ENCODE data around the gene CIBAR2.

CIBAR2 gene

DNA sequence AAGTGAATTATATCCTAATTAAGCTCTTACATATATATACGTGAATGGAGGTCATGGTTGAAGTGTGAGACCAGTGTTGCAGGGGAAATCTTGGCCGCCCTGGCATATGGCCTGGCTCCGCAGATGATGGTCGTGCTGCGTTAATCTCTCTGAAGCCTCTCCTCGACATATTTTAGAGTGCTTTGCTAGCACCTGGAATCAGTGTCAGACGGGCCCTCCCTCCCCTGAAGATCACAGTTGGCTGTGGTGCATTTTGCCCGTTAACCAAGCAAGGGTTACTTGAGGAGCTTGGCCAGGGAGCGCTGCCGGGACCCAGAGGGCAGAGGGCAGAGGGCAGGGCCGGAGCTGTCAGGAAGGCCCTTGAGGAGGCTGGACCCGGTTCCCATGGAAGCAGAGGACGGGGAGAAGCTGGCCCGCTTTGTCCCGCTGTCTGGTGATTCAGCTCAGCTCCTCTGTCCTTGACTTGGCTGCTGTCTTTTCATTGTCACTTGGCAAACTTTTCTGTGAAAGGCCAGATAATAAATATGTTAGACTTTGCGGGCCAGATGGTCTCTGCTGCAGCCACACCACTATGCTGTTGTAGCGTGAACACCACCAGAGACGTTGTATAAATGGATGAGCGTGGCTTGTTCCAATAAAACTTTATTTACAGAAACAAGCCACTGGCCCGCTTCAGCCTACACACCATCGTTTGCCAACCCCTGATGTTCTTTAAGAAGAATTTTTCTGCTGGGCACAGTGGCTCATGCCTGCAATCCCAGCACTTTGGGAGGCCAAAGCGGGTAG lies 32.3 kb downstream of the CIBAR2 start:
- TF ChIP-seq, protein P1, sequence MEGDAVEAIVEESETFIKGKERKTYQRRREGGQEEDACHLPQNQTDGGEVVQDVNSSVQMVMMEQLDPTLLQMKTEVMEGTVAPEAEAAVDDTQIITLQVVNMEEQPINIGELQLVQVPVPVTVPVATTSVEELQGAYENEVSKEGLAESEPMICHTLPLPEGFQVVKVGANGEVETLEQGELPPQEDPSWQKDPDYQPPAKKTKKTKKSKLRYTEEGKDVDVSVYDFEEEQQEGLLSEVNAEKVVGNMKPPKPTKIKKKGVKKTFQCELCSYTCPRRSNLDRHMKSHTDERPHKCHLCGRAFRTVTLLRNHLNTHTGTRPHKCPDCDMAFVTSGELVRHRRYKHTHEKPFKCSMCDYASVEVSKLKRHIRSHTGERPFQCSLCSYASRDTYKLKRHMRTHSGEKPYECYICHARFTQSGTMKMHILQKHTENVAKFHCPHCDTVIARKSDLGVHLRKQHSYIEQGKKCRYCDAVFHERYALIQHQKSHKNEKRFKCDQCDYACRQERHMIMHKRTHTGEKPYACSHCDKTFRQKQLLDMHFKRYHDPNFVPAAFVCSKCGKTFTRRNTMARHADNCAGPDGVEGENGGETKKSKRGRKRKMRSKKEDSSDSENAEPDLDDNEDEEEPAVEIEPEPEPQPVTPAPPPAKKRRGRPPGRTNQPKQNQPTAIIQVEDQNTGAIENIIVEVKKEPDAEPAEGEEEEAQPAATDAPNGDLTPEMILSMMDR (IDR thresholded peaks at IDR 0.05; ENCODE audit: extremely low read depth, missing control alignments), result no peak
- no peak for DNase-seq (ENCODE audit: low spot score)

DNA sequence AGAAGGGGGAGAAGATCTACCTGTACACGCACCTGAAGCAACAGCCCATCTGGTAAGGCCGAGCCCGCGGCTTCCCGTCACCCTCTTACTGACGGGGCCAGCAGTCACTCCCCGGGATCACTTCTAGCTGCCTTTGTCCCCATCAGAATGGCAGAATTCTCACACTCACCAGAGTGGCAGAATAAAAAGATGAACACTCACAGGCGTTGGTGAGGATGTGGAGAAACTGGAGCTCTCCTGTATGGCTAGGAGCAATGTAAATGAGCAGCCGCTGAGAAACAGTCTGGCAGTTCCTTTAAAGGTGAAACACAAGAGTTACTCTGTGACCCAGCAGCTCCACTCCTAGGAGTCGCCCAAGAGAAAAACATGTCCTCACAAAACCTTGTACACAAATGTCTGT lies 33.3 kb downstream of the CIBAR2 start:
- TF ChIP-seq, protein P1 (IDR thresholded peaks at IDR 0.05; ENCODE audit: extremely low read depth, missing control alignments), result no peak
- no peak for DNase-seq (ENCODE audit: low spot score)

DNA sequence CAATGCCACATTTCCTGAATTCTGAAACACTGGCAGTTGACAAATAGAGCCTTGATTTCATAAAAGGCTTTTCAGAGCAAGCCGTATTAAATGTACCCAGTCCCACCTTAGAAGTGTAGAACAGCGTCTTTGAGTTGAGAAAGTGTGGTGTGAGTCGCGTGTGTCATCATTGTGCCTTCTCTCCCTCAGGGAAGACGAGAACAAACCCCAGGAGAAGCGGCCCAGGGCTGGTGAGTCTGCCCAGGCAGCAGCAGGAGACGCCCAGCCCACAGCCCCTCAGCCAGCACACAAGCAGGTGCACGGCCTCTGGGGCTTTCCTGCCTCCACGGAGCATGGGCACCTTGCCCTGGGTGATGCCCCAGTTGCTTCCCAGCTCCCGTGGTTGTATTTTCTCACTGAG lies 34.0 kb downstream of the CIBAR2 start:
- no peak for DNase-seq (ENCODE audit: low spot score)
- TF ChIP-seq, protein P1 (IDR thresholded peaks at IDR 0.05; ENCODE audit: extremely low read depth, missing control alignments), result no peak

DNA sequence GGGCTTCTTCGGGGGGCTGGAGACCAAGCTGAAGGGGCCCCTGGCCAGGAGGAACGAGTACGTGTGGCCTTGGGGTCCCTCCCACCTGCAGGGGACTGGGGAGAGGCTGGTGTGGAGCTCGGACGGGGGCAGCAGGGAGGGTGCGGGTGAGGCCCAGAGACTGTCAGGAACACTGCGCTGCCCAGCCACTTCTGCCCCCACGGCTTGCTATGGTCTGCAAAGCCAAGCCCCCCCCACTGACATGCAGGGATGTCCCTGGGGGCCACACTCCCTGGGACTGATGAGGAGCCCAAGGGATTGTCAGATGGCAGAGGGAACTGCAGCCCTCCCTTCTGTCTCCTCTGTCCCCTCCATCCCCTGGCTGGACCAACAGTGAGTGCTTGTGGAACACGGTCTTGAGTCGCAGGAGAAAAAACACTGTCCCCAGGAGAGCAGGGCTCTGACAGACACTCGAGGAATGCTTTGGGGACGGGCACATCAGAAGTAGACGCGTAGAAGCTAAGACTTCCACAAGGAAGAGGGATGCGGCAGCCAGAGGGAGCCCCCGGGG lies 34.6 kb downstream of the CIBAR2 start:
- DNase-seq (ENCODE audit: low spot score), result no peak
- TF ChIP-seq, protein P1 (IDR thresholded peaks at IDR 0.05; ENCODE audit: extremely low read depth, missing control alignments), result no peak

DNA sequence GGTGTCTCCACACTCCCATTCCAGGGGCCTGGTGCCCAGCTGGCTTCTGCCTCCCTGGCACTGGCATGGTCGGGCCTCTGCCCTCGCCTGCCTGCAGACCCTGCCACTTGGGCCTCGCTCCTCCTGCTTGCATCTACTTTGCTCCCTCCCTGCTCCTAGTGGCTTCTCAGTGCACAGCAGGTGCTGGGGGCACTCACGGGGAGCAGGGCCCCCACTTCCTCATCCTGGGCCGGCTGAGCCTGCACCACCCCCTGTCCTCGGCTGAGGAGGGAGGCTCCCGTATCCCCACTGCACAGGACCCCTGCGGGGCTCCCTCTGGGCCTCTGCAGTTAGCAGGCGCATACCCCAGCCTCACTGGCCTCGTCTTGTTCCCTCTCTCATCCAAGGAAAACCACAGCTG lies 35.2 kb downstream of the CIBAR2 start:
- TF ChIP-seq, protein P1 (IDR thresholded peaks at IDR 0.05; ENCODE audit: extremely low read depth, missing control alignments), result no peak
- DNase-seq (ENCODE audit: low spot score), result no peak

DNA sequence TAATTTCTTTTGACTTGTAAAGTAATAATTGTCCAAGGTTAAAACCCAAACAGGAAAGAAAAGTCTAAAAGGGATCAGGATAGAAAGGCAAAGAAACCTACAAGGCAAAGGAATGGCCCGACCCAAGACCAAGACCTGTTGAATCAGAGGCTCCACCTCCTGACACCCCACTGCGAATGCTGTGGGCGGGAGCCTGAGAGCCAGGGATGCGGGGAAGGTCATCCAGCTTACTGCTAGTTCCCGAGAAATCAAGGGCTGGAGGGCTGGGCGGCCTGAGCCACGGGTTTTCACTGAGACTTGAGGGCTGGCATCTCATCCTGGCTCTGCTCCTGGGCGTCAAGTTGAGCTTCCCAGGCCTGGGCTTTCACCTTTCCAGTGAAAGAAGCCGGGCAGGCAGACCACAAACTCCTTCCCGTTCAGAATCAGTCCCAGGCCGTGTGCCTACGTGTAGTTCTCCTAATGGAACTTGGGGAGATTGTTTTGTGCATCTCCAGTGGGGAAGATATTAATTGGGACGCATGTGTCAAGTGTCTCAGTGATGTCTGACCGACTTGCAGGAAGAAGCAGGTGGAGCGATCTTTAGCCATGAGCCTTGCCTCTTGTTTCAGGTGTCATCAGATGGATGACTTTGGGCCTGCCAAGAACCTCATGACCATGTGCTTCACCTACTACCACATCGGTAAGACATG lies 36.9 kb downstream of the CIBAR2 start:
- TF ChIP-seq, protein P1 (IDR thresholded peaks at IDR 0.05; ENCODE audit: extremely low read depth, missing control alignments), result no peak
- DNase-seq (ENCODE audit: low spot score), result no peak

All from GM20000 (cell line).